Measurements from ENCODE around the gene BST1. TPM values are rescaled to one million over a fixed set of nuclear protein-coding genes. Genes with fewer than 3 reads are reported as not detected.
"Not testable (repeated sequence)": the region's sequence is repeated elsewhere in the genome, so short reads cannot be mapped to it uniquely, and the experiment has no call there.

Gene BST1
- polyA plus RNA-seq, 4 donors, result 10.8 to 16.2 (median 12.9) TPM

- DNase-seq (ENCODE audit: low read depth in 4 of 4, low spot score in 3 of 4), result no peak
Measured at GRCh38 chr4:15706646-15707362, 3.9 kb downstream of the BST1 start.

DNA sequence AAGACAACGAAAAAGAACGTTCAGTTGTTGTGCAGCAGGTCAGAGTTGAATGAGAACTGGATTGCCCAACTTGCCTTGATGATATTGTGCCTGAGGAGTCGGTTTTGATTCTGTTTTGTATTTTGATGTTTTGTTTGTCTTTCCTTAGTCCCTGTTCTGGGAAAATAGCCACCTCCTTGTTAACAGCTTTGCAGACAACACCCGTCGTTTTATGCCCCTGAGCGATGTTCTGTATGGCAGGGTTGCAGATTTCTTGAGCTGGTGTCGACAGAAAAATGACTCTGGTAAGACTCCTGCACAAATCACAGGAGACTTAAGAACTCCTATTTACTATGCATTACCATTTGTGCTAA, 4.5 kb downstream of the BST1 start:
- no peak for DNase-seq (ENCODE audit: low read depth in 4 of 4, low spot score in 3 of 4)

GRCh38 chr4:15711762-15712161, 8.9 kb downstream of the BST1 start:
- DNase-seq (ENCODE audit: low read depth in 4 of 4, low spot score in 3 of 4), result no peak

- no peak for DNase-seq (ENCODE audit: low read depth in 4 of 4, low spot score in 3 of 4)
Measured at GRCh38 chr4:15712214-15712613, 9.3 kb downstream of the BST1 start.

GRCh38 chr4:15714141-15714540, 11.3 kb downstream of the BST1 start:
- no peak for DNase-seq (ENCODE audit: low read depth in 4 of 4, low spot score in 3 of 4)

- peak in 1 of 4 donors; percentile 39 for DNase-seq (ENCODE audit: low read depth in 4 of 4, low spot score in 3 of 4)
Measured at GRCh38 chr4:15714646-15715435, 12.0 kb downstream of the BST1 start.

DNA sequence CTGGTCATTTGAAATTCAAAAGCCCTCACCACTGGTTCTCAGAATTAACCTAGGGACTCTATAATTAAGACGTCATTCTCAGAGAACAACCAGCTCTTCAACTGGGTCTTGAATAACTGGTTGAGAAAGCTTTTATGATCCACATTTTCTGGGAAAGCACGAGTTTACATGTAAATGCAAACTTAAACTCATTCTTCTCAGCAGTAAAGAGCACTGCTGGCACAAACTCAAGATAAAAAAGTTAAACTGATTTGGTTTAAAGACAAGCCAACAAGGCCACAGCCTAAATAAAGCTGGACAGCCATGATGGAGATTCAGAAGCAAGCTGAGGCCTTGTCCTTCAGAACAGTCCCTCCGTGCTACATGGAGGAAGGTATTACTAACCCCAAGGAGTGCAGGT, 13.2 kb downstream of the BST1 start:
- DNase-seq (ENCODE audit: low read depth in 4 of 4, low spot score in 3 of 4), result no peak

DNA sequence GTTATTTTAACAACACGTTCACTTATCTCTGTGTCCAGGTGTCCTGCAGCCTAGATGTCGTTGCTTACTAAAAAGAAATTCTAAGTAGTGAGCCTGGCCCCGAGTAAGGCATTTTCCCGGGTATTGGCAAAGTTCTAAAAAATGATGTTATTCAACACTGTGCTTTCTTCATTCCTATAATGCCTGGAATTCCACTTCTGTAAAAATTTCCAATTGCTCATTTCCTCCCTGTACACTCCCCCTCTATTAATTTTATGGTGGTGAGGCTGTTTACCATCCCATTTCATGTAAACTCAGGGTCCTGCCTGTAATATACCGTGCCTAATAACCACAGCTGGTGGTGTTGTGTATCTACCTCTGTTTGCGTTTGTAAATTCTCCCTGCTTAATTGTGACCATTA, 14.2 kb downstream of the BST1 start:
- no peak for DNase-seq (ENCODE audit: low read depth in 4 of 4, low spot score in 3 of 4)

- DNase-seq (ENCODE audit: low read depth in 4 of 4, low spot score in 3 of 4), result no peak
Measured at GRCh38 chr4:15717657-15718416, 15.0 kb downstream of the BST1 start.

DNA sequence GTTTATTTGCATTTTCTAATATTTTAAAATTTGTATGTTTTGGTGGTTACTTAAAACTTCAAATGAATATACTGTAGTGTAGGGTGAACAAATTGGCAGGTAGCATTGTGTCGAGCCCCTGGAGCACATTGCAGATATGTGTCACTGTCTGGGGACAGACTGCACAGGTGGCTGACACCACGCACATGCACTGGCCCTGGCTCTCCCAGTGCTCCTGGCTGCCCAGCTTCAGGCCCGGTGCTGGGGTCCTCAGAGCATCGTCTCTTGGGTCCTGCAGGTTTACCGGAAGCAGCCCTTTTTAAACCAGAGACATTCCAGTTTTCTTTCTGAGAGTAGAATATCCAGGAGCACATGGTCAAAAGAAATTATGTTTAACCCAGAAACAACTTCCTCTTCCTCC, 15.6 kb downstream of the BST1 start:
- DNase-seq (ENCODE audit: low read depth in 4 of 4, low spot score in 3 of 4), result no peak

GRCh38 chr4:15718959-15719358, 16.1 kb downstream of the BST1 start:
- no peak for DNase-seq (ENCODE audit: low read depth in 4 of 4, low spot score in 3 of 4)

DNA sequence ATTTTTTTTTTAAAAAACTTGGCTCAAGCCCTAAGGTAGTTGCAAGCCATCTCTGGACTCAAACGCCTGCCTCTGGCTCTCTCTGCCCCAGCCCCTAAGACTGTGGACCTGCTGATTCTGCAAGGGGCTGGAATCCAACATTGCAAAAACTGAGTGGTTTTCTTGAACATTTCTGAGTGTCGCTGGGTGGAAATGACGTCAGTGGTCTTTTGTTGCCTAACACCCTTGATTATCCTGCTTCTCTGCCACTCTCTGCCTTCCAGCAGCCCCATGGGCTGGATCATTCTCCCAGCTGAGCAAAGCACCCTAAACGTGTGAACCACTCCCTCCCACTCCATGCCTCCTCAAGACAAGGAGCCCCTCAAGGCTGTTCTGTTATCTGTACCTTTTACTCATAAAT, 16.6 kb downstream of the BST1 start:
- DNase-seq (ENCODE audit: low read depth in 4 of 4, low spot score in 3 of 4), result no peak

DNA sequence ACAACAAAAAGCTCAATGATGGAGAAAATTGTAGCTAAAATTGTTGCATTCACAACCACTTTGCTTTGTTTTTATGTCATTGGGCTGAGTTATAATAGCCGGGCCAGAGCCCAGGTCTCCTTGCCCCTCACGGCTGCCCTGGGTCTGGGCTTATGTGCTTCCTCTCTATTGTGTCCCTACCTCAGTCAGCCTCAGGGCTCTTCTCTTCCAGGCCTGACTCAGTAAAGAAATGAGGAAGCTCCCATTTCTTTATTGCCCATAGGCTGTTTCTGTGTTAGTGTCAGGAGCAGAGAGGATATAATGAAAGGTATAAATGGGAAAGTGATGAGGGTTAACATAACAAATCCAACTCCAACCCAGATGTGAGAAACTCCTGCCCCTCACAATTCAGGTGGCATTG, 18.0 kb downstream of the BST1 start:
- DNase-seq (ENCODE audit: low read depth in 4 of 4, low spot score in 3 of 4), result no peak

- no peak for DNase-seq (ENCODE audit: low read depth in 4 of 4, low spot score in 3 of 4)
Measured at GRCh38 chr4:15725608-15726007, 22.7 kb downstream of the BST1 start.

DNA sequence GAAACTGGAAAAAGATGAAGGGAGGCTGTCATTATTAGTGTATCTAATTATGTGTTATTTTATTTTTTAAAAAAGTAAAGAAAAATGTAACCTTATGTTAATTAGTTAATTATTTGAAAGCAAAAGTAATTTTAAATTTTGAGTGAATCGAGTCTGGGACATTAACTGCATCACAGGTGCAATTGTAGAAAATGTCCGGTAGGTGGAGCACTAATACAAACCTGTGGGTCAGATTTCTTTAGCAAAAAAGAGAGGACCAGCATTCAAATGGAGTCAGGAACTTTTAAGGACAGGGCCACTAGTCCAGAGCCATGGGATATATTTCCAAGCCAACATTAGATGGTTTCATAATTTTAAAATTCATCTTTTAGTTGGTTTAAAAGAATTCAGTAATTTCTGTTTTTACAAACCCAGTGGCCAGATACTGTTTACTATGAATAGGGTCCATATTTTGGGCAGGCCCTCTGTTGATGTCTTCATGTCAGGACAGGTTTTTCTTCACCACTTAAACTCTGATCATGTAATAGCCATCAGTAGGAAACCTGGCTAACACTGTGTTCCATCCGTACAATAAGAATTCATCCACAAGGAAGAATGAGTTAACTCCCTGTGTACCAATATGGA, 27.2 kb downstream of the BST1 start:
- no peak for DNase-seq (ENCODE audit: low read depth in 4 of 4, low spot score in 3 of 4)

GRCh38 chr4:15733061-15733460, 30.2 kb downstream of the BST1 start:
- not testable (repeated sequence) for DNase-seq (ENCODE audit: low read depth in 4 of 4, low spot score in 3 of 4)

DNA sequence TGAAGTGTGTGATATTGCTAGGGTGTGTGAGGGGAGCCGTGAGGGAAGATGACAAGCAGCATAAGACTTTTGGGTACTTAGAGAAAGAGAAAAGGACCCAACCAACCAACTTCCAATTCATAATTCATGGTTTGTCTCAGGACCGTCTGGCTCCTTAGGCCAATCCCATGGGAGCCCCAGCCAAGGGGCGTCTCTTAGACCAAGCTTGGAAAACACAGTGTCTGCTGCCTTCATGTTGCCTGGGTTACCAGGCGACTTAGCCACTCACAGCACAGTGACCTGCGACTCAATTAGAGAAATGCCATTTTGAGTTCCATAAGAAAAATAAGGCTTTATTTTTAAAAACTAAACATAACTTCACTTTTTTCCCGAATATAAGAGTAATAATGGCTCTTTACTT, 32.7 kb downstream of the BST1 start:
- DNase-seq (ENCODE audit: low read depth in 4 of 4, low spot score in 3 of 4), result no peak

DNA sequence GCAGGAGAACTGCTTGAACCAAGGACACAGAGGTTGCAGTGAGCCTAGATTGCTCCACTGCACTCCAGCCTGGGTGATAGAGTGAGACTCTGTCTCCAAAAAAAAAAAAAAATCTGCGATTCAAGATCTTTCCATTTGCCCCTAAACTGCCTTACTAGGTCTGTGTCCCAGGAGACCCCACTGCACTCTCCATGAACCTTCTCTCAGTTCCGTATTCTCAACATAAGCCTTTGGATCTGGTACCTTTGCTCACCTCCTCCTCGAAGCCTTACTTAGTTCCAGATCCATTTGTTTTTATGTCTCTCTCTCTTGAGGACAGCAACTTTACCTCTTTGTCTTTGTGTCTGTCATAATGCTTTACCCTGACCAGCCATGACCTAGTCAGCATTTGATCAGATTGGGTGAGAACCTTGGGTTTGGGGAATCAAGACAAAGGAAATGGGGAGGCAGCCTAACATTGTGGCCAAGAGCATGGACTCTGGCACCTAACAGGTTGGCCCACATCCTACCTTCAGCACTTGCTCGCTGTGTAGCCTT, 33.7 kb downstream of the BST1 start:
- no peak for DNase-seq (ENCODE audit: low read depth in 4 of 4, low spot score in 3 of 4)

- DNase-seq (ENCODE audit: low read depth in 4 of 4, low spot score in 3 of 4), result no peak
Measured at GRCh38 chr4:15737255-15737654, 34.4 kb downstream of the BST1 start.

DNA sequence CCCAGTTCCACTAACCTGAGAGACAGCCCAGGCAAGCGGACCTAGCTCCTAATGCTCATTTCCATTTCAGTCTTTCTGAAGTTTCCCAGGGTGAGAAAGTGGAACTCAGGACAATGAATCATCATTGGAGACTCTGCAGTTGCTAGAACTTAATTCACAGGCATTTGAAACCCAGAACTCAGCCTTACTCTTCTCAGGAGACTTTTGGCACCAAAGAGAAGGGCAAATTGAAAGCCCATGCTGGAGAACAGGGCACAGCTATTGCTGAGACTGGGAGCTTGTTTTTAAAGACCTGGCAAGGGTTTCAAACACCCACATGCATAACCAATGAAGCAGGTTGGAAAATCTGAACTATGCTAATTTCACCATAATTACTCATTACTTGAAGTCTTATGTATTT, 36.0 kb downstream of the BST1 start:
- DNase-seq (ENCODE audit: low read depth in 4 of 4, low spot score in 3 of 4), result no peak

Measured in left renal pelvis (tissue), 4 donors.